ENCODE data around the gene KANSL3.

- TF ChIP-seq POLR2A (IDR thresholded peaks at IDR 0.05; ENCODE audit: low read length) (no peak), GATA1 (IDR thresholded peaks at IDR 0.05; ENCODE audit: low read depth, low read length) (no peak)
These were observed 47.1 kb downstream of the KANSL3 start for GRCh38 chr2:96591054-96591453.

Measured in erythroblast (primary cell).